ENCODE results near the gene ZNF496. TPM values are rescaled to one million over a fixed set of nuclear protein-coding genes. Genes with fewer than 3 reads are reported as not detected.

The ZNF496 gene
- total RNA-seq, 2 donors from 2014 or later = 30.0 to 53.4 TPM

GRCh38 chr1:247274605-247275256 is 56.9 kb downstream of the ZNF496 start:
- WGBS, 2 donors = 61 to 66% methylated on average over 3 of the region's 3 CpGs
- TF ChIP-seq, protein P1, sequence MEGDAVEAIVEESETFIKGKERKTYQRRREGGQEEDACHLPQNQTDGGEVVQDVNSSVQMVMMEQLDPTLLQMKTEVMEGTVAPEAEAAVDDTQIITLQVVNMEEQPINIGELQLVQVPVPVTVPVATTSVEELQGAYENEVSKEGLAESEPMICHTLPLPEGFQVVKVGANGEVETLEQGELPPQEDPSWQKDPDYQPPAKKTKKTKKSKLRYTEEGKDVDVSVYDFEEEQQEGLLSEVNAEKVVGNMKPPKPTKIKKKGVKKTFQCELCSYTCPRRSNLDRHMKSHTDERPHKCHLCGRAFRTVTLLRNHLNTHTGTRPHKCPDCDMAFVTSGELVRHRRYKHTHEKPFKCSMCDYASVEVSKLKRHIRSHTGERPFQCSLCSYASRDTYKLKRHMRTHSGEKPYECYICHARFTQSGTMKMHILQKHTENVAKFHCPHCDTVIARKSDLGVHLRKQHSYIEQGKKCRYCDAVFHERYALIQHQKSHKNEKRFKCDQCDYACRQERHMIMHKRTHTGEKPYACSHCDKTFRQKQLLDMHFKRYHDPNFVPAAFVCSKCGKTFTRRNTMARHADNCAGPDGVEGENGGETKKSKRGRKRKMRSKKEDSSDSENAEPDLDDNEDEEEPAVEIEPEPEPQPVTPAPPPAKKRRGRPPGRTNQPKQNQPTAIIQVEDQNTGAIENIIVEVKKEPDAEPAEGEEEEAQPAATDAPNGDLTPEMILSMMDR (IDR thresholded peaks at IDR 0.05) = no peak
- no peak for TF ChIP-seq POLR2A (IDR thresholded peaks at IDR 0.05)
- intact Hi-C loops (cut with DNase I) = no loop called here
- Histone ChIP-seq H3K27ac (no peak overlapping the region), H3K36me3 (replicated peaks in 1 of 2; ENCODE audit: insufficient read depth in 1 of 2, low read depth in 2 of 2) (no peaks in the 10 kb centered on the region), H3K9me3 (peaks cover 0 to 8% (median 0%) of the 10 kb centered on the region in 3 donors), H3K27me3 (no peaks in the 10 kb centered on the region), H3K4me1 (no peaks in the 10 kb centered on the region), H3K4me3 (no peak overlapping the region)
- DNase-seq (no peak), ATAC-seq (no peak)

GRCh38 chr1:247273013-247273412 is 58.7 kb downstream of the ZNF496 start:
- H3K36me3 ChIP-seq (replicated peaks in 1 of 2; ENCODE audit: insufficient read depth in 1 of 2, low read depth in 2 of 2) = no peaks in the 10 kb centered on the region
- no peak overlapping the region for H3K27ac ChIP-seq
- ATAC-seq = no peak
- intact Hi-C loops (cut with DNase I) = no loop called here
- no peak for TF ChIP-seq POLR2A (IDR thresholded peaks at IDR 0.05)
- TF ChIP-seq, protein P1 (IDR thresholded peaks at IDR 0.05) = no peak
- H3K4me1 ChIP-seq = no peaks in the 10 kb centered on the region
- H3K27me3 ChIP-seq = no peaks in the 10 kb centered on the region
- WGBS, 2 donors = 36 to 65% methylated on average over 1 of the region's 1 CpG
- H3K9me3 ChIP-seq = peaks cover 0 to 8% (median 0%) of the 10 kb centered on the region in 3 donors
- DNase-seq = no peak
- no peak overlapping the region for H3K4me3 ChIP-seq

DNA sequence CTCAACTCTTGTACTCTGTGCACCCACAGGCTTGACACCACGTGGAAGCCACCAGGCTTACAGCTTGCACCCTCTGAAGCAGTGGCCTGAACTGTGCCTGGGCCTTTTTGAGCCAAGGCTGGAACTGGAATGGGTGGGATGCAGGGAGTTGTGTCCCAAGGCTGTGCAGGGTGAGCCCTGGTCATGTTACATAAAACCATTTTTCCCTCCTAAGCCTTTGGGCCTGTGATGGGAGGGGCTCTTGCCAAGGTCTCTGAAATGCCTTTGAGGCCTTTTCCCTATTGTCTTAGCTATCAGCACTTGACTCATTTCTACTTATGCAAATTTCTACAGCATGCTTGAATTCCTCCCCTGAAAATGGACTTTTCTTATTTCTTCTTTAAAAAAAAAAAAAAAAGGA is 61.7 kb downstream of the ZNF496 start:
- H3K36me3 ChIP-seq (replicated peaks in 1 of 2; ENCODE audit: insufficient read depth in 1 of 2, low read depth in 2 of 2) = no peaks in the 10 kb centered on the region
- peaks cover 0 to 8% (median 3%) of the 10 kb centered on the region in 3 donors for H3K9me3 ChIP-seq
- WGBS, 2 donors = 47 to 60% methylated on average over 1 of the region's 1 CpG
- no peak overlapping the region for H3K27ac ChIP-seq
- no peak overlapping the region for H3K4me3 ChIP-seq
- no peaks in the 10 kb centered on the region for H3K27me3 ChIP-seq
- H3K4me1 ChIP-seq = no peaks in the 10 kb centered on the region
- no peak for ATAC-seq
- intact Hi-C loops (cut with DNase I) = no loop called here
- TF ChIP-seq POLR2A (IDR thresholded peaks at IDR 0.05) = no peak
- TF ChIP-seq, protein P1 (IDR thresholded peaks at IDR 0.05) = no peak
- no peak for DNase-seq

- intact Hi-C loops (cut with DNase I) = no loop called here
- Histone ChIP-seq H3K9me3 (peaks cover 0 to 8% (median 3%) of the 10 kb centered on the region in 3 donors), H3K4me1 (no peaks in the 10 kb centered on the region), H3K36me3 (replicated peaks in 1 of 2; ENCODE audit: insufficient read depth in 1 of 2, low read depth in 2 of 2) (no peaks in the 10 kb centered on the region), H3K4me3 (no peak overlapping the region), H3K27ac (no peak overlapping the region), H3K27me3 (no peaks in the 10 kb centered on the region)
- ATAC-seq = no peak
- TF ChIP-seq POLR2A (IDR thresholded peaks at IDR 0.05) = no peak
- TF ChIP-seq, protein P1 (IDR thresholded peaks at IDR 0.05) = no peak
- DNase-seq = no peak
Measured at GRCh38 chr1:247269133-247269532, 62.5 kb downstream of the ZNF496 start.
